GM18507 (cell line): ENCODE results near the gene CALCB.

Experiments used
- DNase-seq: peaks from one replicate; pipeline ENCODE4 v3.0.0; 2011; ENCODE audit warnings: low read depth; ENCODE audit not compliant: insufficient read length; ENCODE audit errors: extremely low spot score
- FAIRE-seq: peaks from 2 replicates; lab custom pipeline; 2011; peaks lifted over from hg19 to GRCh38; lab: Jason Lieb, UNC

The CALCB gene

DNA sequence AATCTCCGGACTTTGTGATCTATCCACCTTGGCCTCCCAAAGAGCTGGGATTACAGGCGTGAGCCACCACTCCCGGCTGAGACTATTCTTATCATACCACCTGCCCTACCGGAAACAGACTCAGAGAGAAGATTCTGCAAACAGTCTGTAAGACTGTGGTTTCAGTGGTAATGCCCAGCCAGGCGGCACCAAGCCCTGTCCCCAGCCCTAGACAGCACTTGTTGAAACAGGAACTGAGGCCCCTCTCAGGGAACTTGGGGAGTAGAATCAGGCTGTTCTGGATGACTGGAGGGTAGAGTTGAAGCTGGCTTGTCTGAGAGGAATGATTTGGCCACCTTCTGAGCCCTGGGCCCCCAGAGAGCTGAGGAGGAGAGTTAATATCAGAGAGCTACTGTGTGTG is 40.0 kb downstream of the CALCB start:
- DNase-seq (peak; percentile 37), FAIRE-seq (peak; percentile 94)

DNA sequence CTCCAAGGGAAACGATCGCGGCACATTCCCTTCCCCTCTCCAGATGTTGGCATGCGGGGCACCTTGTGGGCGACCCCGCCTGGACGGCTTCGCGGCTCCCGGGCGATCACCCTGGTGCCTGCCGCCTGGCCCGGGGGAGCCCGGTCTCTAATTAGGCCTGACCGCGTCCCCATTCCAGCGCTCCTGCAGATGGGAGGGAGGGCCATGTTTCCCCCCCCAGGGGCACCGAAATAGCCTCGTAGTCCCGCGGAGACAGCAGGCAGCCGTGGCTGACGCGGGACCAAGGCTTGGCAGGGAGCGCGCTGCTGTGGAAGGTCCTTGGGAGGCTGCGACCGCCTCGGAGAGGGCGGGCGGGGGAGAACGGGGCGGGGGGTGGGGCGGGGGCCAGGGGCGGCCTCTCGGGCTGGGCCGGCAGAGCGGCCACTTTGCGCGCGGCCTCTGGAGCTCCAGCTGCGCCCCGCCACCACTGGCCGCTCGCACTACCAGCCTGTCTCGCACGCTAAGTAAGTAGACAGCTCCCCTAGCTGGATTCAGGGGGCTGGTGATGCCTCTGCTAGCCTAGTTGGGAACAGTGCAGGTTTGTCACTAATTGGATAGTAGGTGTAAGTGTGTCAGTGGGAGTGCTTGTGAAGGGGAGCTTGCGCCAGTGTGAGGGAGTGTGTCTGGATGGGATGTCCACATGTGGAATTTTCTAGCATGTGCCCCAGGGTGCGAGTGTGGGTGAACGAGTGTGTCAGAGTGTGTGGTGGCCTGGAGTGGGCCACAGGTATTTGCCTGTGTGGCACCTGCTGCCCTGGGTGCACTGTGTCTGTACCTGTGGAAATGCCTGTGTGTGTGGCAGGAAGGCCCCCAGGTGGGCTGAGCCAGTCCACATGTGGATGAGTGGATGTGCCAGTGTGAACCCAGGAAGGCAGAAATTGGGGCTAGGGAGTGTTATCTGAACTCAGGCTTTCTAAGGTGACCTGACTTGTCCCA is 41.4 kb downstream of the CALCB start, which contains the start of gene INSC:
INSC (plus strand) TSS at position 423 of the 975 bp plus-strand sequence. CDS start 34,252 bp downstream, outside the sequence.
- no peak for FAIRE-seq
- no peak for DNase-seq

DNA sequence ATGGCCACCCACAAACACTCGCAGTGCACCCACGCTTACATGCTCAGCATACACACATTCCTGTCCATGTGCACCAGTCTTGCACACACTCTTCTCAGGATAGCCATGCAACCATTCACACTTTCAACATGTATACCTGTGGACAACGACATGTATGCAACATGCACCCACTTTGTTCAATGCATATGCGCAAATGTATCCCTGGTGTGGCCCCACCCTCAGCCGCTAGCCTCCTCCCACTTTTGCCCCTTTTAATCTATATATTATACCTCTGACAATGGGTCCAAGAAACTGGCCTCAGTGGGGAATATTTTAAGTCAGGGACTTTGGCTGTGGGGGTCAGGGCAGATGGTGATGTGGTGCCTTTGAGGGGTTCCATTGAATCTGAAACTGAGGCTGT is 42.3 kb downstream of the CALCB start:
- FAIRE-seq = no peak
- no peak for DNase-seq

DNA sequence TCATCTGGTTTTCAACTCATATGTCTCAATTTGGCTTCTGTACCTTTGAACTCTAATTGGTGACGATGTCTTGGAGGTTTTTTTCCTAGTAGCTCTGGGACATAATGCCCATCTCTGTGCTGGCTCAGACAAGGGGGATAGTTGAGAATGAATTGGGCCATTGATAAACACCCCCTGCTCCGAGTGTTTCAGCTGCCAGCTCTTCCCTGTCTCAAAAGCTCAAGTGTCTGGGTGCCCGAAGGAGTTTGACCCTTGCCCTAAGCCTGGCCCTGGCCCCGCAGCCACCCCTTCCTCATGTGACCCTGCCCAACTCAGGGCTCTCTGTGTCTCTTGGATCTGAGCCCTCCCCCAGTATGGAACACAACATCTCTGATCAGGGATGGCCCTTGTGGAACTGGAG is 44.4 kb downstream of the CALCB start:
- DNase-seq (no peak), FAIRE-seq (no peak)

DNA sequence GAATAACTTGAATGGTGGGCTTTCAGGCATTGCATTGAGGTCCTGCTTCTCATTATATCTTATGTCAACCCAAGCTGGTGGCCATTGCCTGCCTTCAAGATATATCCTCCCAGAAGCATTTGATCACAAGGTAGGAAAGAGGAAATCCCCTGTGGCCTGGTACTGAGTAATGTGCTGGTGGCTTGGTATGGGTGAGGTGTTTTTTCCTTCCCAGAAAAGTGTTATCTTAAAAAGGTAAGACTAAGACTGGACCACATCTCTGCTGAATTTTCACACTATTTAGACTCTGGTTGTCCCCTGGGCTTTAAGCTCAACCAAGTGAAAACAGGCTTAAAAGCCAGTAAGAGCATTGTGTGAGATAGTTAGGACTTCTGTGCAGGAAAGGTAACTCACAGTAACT is 45.0 kb downstream of the CALCB start:
- FAIRE-seq (peak; percentile 35), DNase-seq (no peak)

DNA sequence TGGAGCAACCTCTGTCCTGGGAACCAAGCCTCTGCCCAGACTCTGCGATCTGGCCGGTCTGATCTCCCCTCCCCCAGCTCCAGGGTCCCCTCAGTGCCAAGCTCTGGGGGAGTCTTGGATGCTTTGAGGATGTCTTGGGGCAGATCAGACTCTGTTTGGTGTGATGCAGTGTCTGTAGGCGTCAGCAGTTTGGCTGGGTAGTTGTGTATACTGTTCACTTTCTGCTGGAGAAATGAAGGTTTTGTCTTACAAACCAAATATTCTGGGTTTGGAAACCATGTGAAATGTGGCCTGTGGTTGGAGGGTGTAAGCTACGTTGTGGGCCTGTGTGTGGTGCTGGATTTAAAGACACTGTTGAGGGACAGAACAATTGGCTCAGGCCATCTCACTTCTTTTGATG is 46.0 kb downstream of the CALCB start:
- DNase-seq (no peak), FAIRE-seq (no peak)

DNA sequence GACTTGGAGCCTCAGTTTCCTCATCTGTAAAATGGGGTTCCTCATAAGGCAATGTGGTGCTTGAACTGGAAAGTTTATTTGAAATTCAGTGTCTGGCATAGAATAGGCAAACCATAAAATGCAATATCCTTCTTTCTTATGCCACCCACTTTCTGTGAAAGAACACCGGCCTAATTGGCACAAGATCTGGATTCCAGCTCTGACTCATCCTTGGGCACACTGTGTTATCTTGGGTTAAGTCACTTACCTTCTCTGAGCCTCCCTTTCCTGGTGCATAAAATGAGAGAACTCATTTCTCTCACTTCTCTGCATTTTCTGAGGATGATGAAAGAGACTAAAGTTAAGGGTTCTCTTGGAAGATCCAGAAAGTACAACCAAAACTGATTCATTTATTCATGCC is 46.4 kb downstream of the CALCB start:
- FAIRE-seq = no peak
- DNase-seq = no peak

DNA sequence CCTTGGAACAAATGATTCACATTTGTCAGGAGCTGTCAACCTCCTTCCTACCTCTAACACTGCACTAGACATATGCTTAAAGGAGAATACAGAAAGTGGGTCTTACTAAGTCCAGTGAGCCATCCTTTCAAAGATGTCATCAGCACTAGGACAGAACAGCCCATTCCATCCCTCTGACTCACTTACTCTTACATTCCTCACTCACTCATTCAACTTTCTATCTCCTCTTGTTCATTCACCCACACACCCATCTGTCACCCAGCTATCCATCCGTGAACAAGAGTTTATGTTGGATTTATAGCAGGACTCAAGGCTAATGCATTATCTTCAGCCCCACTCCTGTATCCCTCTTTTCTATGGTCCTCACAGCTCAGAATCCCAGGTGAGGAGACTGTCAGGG is 50.5 kb downstream of the CALCB start:
- no peak for DNase-seq
- FAIRE-seq = no peak

DNA sequence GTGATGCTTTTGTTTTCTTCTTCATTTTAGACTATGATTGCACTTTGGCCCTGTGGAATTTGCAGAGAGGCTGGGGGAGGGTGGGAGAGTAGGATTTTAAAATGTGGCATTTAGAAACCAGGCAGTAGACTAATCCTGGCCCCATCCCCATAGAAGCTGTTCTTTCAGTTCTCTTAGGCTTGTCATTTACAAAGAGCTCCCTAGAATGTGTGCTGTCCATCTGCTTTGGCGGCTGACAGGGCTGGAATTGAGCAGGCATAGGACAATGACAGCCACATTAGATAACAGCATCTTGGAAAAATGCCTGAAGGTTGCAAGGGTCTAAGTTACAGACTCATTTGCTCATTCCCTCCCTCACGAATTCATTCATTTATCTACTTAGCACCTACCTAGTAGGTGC is 51.1 kb downstream of the CALCB start:
- no peak for FAIRE-seq

DNA sequence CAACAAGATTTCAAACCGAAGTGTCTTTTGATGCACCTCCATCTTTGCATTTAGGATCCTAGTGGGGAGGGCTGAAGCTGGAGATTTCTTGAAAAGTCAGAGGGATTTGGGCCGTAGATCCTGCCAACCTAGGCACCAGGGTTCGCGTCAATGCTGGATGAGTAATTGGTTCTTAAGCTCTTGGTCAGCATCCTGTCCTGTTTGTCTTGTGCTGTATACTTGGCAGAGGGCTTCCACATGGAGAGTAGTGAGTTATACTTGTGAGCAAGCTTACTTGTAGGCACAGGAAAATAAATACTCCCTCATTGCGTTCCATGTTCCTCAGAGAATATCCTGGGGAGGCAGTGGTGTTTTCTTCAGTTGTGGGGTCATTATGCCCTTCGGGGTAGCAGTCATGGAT is 53.9 kb downstream of the CALCB start:
- DNase-seq (no peak), FAIRE-seq (no peak)

More for the DNA sequence above, 51.1 kb downstream of the CALCB start:
- DNase-seq = no peak
